NCI-H69 (cell line): ENCODE results near the gene ECI1.
"Not testable (repeated sequence)": the region's sequence is repeated elsewhere in the genome, so short reads cannot be mapped to it uniquely, and the experiment has no call there.

ENCODE experiments used
- DNase-seq: peaks from one replicate; lab custom pipeline; 2025; lab: John Stamatoyannopoulos, UW

ECI1 gene

DNA sequence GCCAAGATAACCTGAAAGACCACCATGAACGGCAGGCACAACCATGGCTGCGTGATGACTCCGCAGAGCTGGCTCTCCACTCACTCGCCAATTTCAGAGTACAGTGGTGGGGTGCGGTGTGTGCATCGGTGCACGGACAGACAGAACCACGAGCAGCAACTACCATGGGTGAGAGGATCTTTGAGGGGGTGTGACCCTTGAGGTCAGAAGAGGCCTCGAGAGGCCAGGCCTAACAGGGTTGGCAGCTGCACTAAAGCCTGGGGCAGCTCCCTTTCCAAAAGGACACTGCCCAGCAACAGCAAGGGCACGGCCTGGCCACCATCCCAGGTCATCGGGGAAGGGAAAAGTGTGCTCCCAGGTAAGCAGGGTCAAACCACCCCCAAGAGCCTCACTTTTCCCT lies 1.9 kb upstream of the ECI1 start:
- DNase-seq = no peak

DNA sequence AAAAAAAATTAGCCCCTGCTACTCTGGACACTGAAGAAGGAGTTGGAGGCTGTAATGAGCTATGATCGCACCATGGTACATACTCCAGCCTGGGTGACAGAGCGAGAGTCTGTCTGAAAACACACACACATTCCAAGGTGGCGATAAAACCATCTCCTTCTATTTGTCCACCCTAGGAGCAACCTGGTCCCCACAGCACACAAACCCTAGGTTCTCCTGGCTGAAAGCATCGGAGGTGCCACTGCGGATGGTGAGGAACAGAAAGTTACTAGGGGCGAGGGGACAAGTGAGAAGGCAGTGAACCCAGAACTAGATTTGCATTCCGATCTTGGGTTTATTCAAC lies 1.4 kb upstream of the ECI1 start:
- DNase-seq = no peak

DNA sequence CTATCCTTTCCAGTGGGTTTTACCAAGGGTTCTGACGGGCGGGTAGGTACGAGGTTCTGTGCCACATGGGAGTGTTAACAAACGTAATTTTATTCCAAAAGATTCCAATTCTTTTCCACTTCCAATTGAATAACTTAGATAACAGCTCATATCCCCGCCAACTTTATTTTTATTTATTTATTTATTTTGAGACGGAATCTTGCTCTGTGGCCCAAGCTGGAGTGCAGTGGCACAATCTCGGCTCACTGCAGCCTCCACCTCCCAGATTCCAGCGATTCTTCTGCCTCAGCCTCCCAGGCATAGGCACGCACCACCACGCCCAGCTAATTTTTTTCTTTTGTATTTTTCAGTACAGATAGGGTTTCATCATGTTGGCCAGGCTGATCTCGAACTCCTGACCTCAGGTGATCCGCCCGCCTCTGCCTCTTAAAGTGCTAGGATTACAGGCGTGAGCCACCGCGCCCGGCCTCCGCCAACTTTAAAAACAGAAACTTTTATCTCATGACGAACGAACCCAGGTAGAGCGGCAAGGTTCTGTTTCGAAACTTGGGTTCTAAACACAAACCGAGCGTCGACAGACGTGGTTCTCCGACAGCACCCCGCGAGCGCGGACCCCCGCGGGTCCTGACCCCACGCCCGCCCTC lies 613 bp downstream of the ECI1 start:
- DNase-seq = peak; percentile 68

DNA sequence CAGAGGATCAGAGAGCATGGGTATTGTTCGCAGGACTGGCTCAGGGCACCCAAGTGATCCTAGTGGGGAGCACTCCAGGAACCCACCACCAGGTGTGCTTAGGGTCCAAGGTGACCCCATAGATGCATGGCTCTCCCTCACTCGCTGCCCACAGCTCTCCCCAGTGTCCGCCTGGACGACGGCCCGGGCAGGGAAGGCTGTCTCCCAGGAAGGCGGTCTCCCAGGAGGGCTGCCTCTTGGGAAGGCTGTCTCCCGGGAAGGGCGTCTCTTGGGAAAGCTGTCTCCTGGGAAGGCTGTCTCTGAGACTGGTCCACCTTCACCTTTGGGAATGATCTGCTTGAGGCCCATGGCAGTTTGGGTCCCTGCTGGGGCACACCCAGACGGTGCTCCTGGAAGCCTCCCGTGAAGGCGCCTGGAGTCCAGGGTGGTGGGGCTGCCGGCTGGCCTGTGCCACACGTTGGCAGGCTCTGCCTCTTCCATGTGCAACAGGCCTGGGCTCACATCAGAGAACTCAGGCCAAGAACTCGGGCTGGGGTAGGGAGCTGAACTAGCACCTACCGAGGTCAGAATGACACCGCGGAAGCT lies 5.0 kb downstream of the ECI1 start:
- no peak for DNase-seq

DNA sequence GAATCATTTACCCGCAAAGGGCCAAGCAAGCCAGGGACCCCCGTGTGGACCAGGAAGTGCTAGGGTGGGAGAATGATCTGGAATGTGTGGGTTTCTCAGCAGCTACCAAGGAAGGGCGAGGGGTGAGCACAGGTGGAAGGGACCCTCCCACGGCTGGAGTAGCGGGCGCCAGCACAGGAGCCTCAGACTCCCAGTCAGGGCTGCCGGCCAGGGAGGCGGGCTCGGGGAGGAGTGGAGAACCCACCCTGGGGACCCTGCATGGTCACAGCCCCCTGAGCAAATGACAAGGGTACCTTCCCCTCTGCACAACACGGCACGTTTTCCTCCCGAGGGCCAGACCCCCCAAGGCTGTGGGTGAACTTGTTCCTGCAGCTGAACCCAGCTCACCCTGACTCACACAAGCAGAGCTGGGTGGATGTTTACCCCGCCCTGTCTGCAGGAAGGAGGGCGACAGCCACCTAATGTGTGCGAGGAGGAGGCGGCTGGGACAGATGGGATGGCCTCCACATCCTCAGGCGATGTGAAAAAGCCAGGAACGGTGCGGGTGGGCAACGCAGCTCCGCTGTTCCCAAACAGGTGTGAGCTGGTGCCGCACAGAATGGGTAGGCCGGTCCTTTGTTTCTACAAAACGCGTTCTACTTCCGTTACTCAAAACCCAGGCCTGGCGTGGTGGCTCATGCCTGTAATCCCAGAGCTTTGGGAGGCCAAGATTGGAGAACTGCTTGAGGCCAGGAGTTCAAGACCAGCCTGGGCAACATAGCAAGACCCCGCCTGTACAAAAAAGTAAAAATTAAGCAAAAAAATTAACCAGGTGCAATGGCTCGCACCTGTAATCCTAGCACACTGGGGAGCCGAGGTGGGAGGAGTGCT lies 6.2 kb downstream of the ECI1 start:
- DNase-seq = no peak

DNA sequence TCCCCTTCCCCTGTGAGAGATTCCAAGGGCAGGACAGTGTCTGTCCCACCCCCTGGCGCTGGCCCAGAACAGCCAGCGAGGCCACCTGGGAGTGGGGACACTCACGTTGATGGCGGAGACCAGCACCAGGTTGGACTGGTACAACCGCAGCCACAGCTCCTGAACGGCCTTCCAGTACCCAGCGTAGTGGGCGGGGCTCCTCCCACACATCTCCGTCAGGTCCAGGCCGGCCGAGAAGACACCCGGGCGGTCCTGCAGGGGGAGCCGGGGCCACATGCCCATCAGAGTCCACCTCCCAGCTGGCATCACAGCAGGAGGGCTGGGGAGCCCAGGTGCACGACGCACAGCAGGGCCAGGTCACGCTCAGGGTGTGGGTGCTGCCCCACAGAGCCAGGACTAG lies 7.1 kb downstream of the ECI1 start:
- DNase-seq = no peak

DNA sequence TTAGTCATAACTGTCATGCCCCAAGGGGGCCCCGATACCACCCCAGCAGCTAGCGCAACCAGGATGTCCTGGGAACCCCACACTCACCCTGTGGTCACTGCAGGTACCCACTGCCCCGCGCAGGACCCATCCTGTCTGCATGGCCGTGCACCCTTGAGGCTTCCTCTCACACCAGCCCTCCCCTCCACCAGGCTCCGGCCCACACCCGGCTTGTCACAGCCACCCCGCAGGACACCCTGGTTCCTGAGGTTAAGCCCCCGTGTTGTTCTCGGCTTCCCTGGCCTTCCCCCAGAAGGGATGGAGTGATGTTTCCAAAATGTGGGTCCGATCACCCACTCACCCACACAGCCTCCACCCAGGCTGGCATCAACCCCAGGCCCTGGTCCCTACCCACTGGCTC lies 7.6 kb downstream of the ECI1 start:
- DNase-seq = no peak

DNA sequence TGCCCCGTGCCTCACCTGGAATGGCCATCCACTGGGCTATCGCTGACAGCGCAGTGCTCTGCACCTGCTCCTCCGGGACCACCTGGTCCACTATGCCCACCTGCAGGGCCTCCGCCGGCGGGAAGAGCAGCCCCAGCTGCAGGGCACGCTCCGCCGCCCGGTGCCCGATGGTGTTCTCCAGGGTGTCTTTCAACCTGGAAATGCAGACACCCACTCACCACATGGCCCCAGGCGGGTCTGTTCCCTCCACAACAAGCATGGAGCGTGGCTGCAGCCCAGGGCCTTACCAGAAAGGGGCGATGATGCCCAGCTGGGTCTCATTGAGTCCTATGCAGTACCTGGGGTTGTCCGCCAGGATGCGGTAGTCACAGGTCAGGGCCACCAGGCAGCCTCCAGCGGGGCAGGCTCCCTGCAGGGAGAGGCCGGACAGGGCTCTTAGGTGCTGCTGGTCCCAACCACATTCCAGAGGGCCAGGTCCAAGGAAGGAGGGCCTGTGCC lies 8.3 kb downstream of the ECI1 start:
- DNase-seq = no peak

DNA sequence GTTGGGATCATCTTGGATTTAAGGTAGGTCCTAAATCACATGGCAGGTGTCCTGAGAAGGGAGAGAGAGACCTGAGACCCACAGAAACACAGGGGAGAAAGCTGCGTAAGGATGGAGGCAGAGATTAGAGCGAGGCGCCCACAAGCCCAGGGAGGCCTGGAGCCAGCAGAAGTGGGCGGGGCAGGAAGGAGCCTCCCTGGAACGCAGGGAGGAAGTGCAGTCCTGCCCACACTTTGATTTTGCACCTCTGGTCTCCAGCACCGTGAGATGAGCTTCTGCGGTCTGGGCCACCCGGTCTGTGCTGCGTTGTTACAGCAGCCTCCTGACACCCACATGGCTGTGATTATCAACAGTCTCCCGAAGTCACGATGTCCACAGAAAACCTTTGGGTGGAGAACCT lies 8.8 kb downstream of the ECI1 start:
- DNase-seq = no peak

DNA sequence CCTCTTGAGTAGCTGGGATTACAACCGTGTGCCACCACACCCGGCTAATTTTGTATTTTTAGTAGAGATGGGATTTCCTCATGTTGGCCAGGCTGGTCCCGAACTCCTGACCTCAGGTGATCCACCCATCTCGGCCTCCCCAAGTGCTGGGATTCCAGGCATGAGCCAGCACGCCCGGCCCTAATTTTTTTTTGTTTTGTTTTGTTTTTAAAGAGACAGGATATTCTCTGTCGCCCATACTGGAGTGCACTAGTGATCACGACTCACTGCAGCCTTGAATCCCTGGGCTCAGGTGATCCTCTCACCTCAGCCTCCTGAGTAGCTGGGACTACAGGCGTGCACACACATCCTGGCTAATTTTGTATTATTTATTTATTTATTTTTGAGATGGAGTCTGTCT lies 11.1 kb downstream of the ECI1 start:
- not testable (repeated sequence) for DNase-seq

DNA sequence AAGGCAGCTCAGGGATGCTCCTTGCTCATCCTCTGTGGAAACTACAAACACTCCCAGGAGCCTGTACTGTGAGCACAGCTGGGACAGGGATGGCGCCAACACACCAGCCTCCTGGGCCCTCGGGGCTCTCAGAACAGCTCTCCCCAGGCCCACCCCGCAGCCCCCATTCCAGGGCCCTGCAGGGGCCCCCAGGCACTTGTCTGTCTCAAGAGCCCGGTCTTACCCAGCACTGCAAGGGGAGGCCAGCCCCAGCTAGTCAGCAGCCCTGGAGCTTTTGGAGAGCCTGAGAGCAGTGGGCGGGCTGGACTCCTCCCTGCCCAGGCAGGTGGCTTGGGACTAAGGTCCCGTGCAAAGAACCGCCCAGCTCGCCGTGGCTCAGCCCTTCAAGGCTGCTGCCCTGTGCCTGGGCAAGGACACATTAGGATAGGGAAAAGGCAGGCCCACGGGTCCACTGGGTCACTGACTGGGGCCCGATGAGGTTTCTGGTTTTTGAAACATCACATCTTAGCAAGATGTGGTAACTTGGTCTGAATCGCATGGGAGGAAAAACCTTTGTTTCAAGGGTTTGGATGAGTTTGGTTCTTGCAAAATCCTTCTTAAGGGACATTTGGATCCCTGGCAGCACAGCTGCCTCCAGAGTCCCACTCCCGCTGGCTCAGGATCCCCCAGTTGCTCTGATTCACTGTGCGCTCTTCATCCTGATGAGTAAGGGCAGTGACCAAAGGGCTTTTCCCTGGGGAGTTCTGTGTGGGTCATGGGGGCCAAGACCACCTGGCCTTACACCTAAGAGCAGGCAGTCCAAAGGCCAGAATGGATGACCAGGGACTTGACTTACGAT lies 12.3 kb downstream of the ECI1 start:
- DNase-seq = peak; percentile 42

DNA sequence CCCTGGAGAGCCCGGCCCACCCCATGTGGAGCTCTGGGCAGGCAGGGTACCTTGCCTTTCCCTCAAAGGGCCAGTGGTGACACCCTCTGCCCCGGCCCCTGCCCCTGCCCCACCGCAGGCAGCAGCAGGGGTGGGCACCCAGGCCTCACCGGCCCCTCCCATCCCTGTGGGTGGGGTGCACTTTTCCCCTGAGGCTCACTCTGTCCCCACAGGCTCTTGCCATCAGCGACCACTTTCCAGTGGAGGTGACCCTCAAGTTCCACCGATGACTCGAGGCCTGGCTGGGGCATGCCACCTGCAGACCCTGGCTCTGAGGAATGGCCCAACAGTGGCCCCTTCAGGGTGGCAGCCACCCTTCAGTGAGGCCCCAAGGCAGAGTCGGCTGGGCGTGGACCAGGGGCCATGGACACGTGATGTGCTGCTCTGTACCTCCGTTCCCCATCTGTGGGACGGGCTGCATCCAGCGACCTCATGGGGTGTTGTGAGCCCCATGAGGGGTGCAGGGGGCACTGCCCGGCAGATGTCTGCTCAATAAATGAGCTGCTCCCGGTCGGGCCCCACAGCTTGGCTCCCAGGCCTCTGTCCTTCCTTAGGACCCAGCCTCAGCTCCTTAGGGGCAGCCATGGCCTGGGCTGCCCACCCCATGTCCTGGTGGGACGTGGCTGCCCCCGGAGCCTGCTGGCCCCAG lies 13.1 kb downstream of the ECI1 start:
- peak; percentile 28 for DNase-seq

DNA sequence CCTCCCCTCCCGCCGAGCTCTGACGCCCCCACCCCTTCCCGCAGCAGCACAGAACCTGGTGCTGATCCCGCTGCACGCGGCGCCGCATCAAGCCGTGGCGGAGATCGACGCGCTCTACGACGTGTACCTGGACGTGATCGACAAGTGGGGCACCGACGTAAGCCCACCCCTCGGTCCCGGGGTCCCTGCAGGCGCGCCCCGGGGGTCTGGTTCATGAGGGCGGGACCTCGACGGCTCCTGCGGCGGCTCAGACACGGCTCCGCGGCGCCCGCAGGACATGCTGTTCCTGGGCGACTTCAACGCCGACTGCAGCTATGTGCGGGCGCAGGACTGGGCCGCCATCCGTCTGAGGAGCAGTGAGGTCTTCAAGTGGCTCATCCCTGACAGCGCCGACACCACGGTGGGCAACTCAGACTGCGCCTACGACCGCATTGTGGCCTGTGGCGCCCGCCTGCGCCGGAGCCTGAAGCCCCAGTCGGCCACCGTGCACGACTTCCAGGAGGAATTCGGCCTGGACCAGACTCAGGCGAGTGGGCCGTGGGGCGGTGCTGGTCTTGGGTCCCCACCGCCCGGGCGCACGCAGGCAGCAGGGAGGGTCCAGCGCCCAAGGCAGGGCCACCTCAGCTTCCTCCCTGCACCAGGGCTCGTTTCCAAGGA lies 13.8 kb downstream of the ECI1 start:
- DNase-seq = peak; percentile 50

DNA sequence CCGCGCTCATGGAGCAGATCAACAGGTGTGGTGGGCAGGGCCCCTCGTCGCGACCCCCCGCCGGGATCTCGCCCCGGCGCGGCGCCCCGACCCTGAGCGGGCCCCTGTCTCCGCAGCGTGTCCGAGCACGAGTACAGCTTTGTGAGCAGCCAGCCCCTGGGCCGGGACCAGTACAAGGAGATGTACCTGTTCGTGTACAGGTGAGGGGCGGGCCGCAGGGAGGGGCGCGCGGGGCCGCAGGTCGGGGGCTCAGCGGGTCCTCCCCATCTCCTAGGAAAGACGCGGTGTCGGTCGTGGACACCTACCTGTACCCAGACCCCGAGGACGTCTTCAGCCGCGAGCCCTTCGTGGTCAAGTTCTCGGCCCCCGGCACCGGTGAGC lies 14.3 kb downstream of the ECI1 start:
- DNase-seq = no peak

DNA sequence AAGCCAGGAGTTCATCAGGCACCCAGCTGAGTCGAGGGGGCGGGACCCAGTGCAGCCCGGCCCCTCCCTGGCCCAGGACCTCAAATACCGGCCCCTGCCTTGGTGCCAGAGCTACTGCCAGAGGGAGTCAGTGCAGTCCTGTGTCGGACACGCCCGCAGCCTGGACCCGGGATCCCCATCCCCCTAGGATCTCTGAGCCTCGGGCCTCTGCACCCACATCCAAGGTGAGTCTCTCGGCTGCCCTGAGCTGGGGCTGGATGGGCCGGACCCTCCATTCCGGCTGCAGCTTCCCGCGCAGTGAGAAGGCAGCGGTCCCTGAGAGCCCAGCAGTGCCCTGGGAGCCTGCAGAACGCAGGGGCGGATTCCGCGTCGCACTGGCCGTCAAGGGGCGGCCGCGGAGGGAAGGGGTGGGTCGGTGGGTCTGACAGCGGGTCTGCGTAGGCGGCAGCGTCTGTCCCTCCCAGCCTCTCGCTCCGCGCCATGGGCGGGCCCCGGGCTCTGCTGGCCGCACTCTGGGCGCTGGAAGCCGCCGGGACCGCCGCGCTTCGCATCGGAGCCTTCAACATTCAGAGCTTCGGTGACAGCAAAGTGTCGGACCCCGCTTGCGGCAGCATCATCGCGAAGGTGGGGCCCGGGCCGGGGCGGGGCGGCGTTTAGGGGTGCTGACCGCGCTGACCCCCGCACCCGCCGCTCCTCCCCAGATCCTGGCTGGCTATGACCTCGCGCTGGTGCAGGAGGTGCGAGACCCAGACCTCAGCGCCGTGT lies 14.9 kb downstream of the ECI1 start, which contains the start of gene DNASE1L2:
DNASE1L2 (plus strand) TSS at position 108 of the 765 bp plus-strand sequence; CDS start at position 481, 373 bp downstream.
- DNase-seq = peak; percentile 30

DNA sequence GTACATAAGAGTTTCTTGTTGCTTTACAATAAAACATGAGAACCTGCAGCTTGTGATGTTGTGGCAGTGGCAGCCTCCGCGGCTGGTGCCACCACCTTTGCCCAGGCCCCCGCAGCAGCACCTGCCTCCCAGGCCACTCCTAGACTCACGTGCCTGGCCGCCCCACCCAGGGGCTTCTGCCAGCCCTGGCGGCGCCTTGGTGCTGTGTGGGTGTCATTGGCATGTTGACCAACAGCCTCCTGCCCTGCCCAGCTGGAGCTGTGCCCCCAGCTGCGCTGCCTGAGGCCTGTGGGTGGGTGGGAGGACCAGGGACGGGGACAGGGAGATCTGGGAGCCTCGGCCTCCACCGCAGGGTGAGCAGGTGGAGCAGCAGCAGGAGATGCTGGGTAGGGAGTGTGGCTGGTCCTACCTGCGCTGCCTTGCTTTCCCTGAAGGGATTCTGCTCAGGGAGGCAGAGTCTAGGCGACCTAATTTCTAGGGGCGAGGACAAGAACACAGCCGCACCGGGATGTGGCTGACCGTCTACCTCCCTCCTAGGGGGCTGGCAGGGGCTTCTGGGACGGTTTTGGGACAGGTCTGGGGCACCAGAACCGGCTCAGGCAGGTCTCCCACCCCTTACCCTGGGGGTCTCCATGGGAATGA lies 15.6 kb downstream of the ECI1 start:
- DNase-seq = no peak

DNA sequence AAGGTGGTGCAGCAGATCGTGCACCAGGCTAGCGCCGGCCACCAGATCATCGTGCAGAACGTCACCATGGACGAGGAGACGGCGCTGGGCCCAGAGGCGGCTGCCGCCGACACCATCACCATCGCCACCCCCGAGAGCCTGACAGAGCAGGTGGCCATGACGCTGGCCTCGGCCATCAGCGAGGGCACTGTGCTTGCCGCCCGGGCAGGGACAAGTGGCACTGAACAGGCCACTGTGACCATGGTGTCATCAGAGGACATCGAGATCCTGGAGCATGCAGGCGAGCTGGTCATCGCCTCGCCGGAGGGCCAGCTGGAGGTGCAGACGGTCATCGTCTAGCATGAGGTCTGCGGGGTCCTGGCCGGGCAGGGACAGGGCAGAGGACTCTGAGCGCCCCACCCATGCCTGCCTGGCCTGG lies 16.1 kb downstream of the ECI1 start:
- DNase-seq = no peak

DNA sequence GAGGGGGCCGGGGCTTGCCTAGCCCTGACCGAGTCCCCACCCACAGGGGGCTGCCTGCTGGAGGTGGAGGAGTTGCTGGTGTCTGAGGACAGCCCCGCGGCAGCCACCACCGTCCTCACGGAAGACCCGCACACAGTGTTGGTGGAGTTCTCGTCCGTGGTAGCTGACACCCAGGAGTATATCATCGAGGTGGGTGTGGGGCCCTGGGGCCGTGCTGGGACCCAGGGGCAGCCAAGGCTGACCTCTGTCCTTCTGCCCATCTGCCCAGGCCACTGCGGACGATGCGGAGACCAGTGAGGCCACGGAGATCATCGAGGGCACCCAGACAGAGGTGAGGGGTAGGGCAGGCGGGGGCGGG lies 16.6 kb downstream of the ECI1 start:
- no peak for DNase-seq

DNA sequence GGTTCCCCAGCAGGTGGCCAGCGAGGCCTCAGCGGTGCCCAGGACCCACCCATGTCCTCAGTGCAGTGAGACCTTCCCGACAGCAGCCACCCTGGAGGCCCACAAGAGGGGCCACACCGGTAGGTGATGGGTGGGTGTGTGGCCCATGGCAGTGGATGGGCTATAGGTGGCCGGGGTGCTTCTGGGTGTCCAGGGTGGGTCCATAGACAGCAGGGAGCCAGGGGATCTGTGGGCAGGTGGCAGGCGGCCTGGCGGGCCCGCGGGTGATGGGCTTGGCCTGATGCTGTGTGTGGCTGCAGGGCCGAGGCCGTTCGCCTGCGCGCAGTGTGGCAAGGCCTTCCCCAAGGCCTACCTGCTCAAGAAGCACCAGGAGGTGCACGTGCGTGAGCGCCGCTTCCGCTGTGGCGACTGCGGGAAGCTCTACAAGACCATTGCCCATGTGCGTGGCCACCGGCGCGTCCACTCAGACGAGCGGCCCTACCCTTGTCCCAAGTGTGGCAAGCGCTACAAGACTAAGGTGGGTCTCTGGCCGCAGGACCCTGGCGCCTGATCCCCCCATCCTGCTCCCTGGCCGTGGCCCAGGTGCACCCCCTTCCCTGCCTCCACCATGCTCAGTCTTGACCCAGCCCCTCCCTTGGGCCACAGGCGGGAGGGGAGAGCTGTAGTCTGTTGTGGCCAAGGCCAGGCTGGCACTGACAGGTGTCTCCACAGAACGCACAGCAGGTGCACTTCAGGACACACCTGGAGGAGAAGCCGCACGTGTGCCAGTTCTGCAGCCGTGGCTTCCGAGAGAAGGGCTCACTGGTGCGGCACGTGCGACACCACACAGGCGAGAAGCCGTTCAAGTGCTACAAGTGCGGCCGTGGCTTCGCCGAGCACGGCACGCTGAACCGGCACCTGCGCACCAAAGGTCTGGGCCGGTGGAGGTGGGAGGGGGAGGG lies 17.2 kb downstream of the ECI1 start:
- peak; percentile 44 for DNase-seq
